Memory B cell (primary cell): ENCODE results near the gene GALC.

Experiments used
- ATAC-seq: fragments of 150-1000 bp; cut with Tn5 transposase; 2 replicates; pipeline ENCODE4 v1.10.0; 2021; ENCODE audit warnings: low read depth, mild to moderate bottlenecking, moderate library complexity
- DNase-seq, 2 donors: peaks; one replicate each; pipeline ENCODE4 v3.0.0; 2022; ENCODE audit warnings: low spot score in 2 of 2
- H3K27ac Mint-ChIP-seq: one replicate; pipeline ENCODE4 v1.8.0; 2022; ENCODE audit warnings: mild to moderate bottlenecking, moderate library complexity, mixed read lengths
- H3K27me3 Mint-ChIP-seq: one replicate; pipeline ENCODE4 v1.8.0; 2022; ENCODE audit warnings: mixed read lengths
- H3K36me3 Mint-ChIP-seq: one replicate; pipeline ENCODE4 v1.8.0; 2022; ENCODE audit warnings: mild to moderate bottlenecking, mixed read lengths
- H3K4me1 Mint-ChIP-seq: one replicate; pipeline ENCODE4 v1.8.0; 2022; ENCODE audit warnings: mixed read lengths
- H3K4me3 Mint-ChIP-seq: one replicate; pipeline ENCODE4 v1.8.0; 2022; ENCODE audit warnings: mild to moderate bottlenecking, moderate library complexity, mixed read lengths
- H3K9me3 Mint-ChIP-seq: one replicate; pipeline ENCODE4 v1.8.0; 2022; ENCODE audit warnings: mixed read lengths

GALC gene

GRCh38 chr14:87999277-87999676 is 6.3 kb upstream of the GALC start:
- Mint-ChIP-seq H3K4me3 (no peak overlapping the region), H3K4me1 (peaks cover 30% of the 10 kb centered on the region), H3K27ac (peak overlapping the region; percentile 86), H3K9me3 (peaks cover 2% of the 10 kb centered on the region), H3K27me3 (no peaks in the 10 kb centered on the region), H3K36me3 (no peaks in the 10 kb centered on the region)
- DNase-seq (peak in 1 of 2 donors; percentile 26), ATAC-seq (peak; percentile 65)

GRCh38 chr14:87998482-87998881 is 5.5 kb upstream of the GALC start:
- Mint-ChIP-seq H3K4me3 (no peak overlapping the region), H3K9me3 (peaks cover 2% of the 10 kb centered on the region), H3K36me3 (no peaks in the 10 kb centered on the region), H3K4me1 (peaks cover 30% of the 10 kb centered on the region), H3K27me3 (no peaks in the 10 kb centered on the region), H3K27ac (no peak overlapping the region)
- ATAC-seq (no peak), DNase-seq (no peak)

- H3K36me3 Mint-ChIP-seq: no peaks in the 10 kb centered on the region
- H3K27me3 Mint-ChIP-seq: no peaks in the 10 kb centered on the region
- no peak for ATAC-seq
- DNase-seq: no peak
- peak overlapping the region; percentile 99 for H3K27ac Mint-ChIP-seq
- H3K4me1 Mint-ChIP-seq: peaks cover 36% of the 10 kb centered on the region
- no peak overlapping the region for H3K4me3 Mint-ChIP-seq
- peaks cover 2% of the 10 kb centered on the region for H3K9me3 Mint-ChIP-seq
Observed at GRCh38 chr14:87996291-87996592, 3.3 kb upstream of the GALC start.

- H3K27me3 Mint-ChIP-seq: no peaks in the 10 kb centered on the region
- H3K36me3 Mint-ChIP-seq: no peaks in the 10 kb centered on the region
- ATAC-seq (no peak), DNase-seq (no peak)
- no peak overlapping the region for H3K4me3 Mint-ChIP-seq
- H3K27ac Mint-ChIP-seq: peak overlapping the region; percentile 99
- peaks cover 38% of the 10 kb centered on the region for H3K4me1 Mint-ChIP-seq
- H3K9me3 Mint-ChIP-seq: peaks cover 2% of the 10 kb centered on the region
Observed at GRCh38 chr14:87995500-87996290, 2.7 kb upstream of the GALC start.

- no peaks in the 10 kb centered on the region for H3K36me3 Mint-ChIP-seq
- H3K4me1 Mint-ChIP-seq: peaks cover 38% of the 10 kb centered on the region
- peak; percentile 46 for ATAC-seq
- H3K9me3 Mint-ChIP-seq: peaks cover 2% of the 10 kb centered on the region
- no peaks in the 10 kb centered on the region for H3K27me3 Mint-ChIP-seq
- peak overlapping the region; percentile 99 for H3K27ac Mint-ChIP-seq
- DNase-seq: peak in 1 of 2 donors; percentile 51
- peak overlapping the region; percentile 30 for H3K4me3 Mint-ChIP-seq
Observed at GRCh38 chr14:87994974-87995373, 2.0 kb upstream of the GALC start.

- no peak for DNase-seq
- H3K9me3 Mint-ChIP-seq: no peaks in the 10 kb centered on the region
- no peak for ATAC-seq
- no peaks in the 10 kb centered on the region for H3K36me3 Mint-ChIP-seq
- H3K27ac Mint-ChIP-seq: peak overlapping the region; percentile 99
- no peaks in the 10 kb centered on the region for H3K27me3 Mint-ChIP-seq
- peaks cover 34% of the 10 kb centered on the region for H3K4me1 Mint-ChIP-seq
- peak overlapping the region; percentile 94 for H3K4me3 Mint-ChIP-seq
Observed at GRCh38 chr14:87992346-87992717, 650 bp downstream of the GALC start.

- H3K27ac Mint-ChIP-seq: no peak overlapping the region
- no peaks in the 10 kb centered on the region for H3K27me3 Mint-ChIP-seq
- H3K4me1 Mint-ChIP-seq: peaks cover 28% of the 10 kb centered on the region
- H3K36me3 Mint-ChIP-seq: peaks cover 9% of the 10 kb centered on the region
- H3K9me3 Mint-ChIP-seq: no peaks in the 10 kb centered on the region
- no peak for ATAC-seq
- no peak for DNase-seq
- H3K4me3 Mint-ChIP-seq: no peak overlapping the region
Observed at GRCh38 chr14:87990682-87991081, 2.3 kb downstream of the GALC start.

GRCh38 chr14:87989956-87990299 is 3.1 kb downstream of the GALC start:
- DNase-seq: no peak

GRCh38 chr14:87989221-87989955 is 3.6 kb downstream of the GALC start:
- DNase-seq (no peak), ATAC-seq (no peak)
- H3K9me3 Mint-ChIP-seq: no peaks in the 10 kb centered on the region
- peaks cover 19% of the 10 kb centered on the region for H3K4me1 Mint-ChIP-seq
- H3K36me3 Mint-ChIP-seq: peaks cover 9% of the 10 kb centered on the region
- H3K4me3 Mint-ChIP-seq: no peak overlapping the region
- no peaks in the 10 kb centered on the region for H3K27me3 Mint-ChIP-seq
- H3K27ac Mint-ChIP-seq: no peak overlapping the region

More at GRCh38 chr14:87989956-87990299, 3.1 kb downstream of the GALC start:
- Mint-ChIP-seq H3K4me1 (peaks cover 23% of the 10 kb centered on the region), H3K27ac (no peak overlapping the region), H3K4me3 (no peak overlapping the region), H3K36me3 (peaks cover 9% of the 10 kb centered on the region), H3K27me3 (no peaks in the 10 kb centered on the region), H3K9me3 (no peaks in the 10 kb centered on the region)
- ATAC-seq: no peak

- DNase-seq: no peak
- H3K4me1 Mint-ChIP-seq: no peaks in the 10 kb centered on the region
- no peak overlapping the region for H3K4me3 Mint-ChIP-seq
- no peak overlapping the region for H3K27ac Mint-ChIP-seq
- no peaks in the 10 kb centered on the region for H3K27me3 Mint-ChIP-seq
- H3K9me3 Mint-ChIP-seq: peaks cover 2% of the 10 kb centered on the region
- ATAC-seq: no peak
- H3K36me3 Mint-ChIP-seq: peaks cover 19% of the 10 kb centered on the region
Observed at GRCh38 chr14:87979689-87980088, 13.3 kb downstream of the GALC start.

GRCh38 chr14:87975636-87976035 is 17.3 kb downstream of the GALC start:
- Mint-ChIP-seq H3K27me3 (no peaks in the 10 kb centered on the region), H3K27ac (no peak overlapping the region), H3K9me3 (peaks cover 2% of the 10 kb centered on the region), H3K36me3 (peaks cover 23% of the 10 kb centered on the region), H3K4me3 (no peak overlapping the region), H3K4me1 (peaks cover 3% of the 10 kb centered on the region)
- ATAC-seq (no peak), DNase-seq (no peak)

GRCh38 chr14:87971010-87971409 is 22.0 kb downstream of the GALC start:
- Mint-ChIP-seq H3K9me3 (no peaks in the 10 kb centered on the region), H3K27ac (no peak overlapping the region), H3K27me3 (no peaks in the 10 kb centered on the region), H3K4me1 (peaks cover 3% of the 10 kb centered on the region), H3K36me3 (peaks cover 19% of the 10 kb centered on the region), H3K4me3 (no peak overlapping the region)
- no peak for DNase-seq
- ATAC-seq: peak; percentile 26

- no peaks in the 10 kb centered on the region for H3K9me3 Mint-ChIP-seq
- no peak overlapping the region for H3K4me3 Mint-ChIP-seq
- H3K27ac Mint-ChIP-seq: no peak overlapping the region
- H3K4me1 Mint-ChIP-seq: peaks cover 3% of the 10 kb centered on the region
- ATAC-seq (no peak), DNase-seq (no peak)
- peaks cover 17% of the 10 kb centered on the region for H3K36me3 Mint-ChIP-seq
- H3K27me3 Mint-ChIP-seq: no peaks in the 10 kb centered on the region
Observed at GRCh38 chr14:87967496-87967895, 25.5 kb downstream of the GALC start.

GRCh38 chr14:87966816-87967215 is 26.2 kb downstream of the GALC start:
- ATAC-seq: no peak
- no peak for DNase-seq
- Mint-ChIP-seq H3K9me3 (no peaks in the 10 kb centered on the region), H3K4me1 (peaks cover 3% of the 10 kb centered on the region), H3K36me3 (peaks cover 18% of the 10 kb centered on the region), H3K4me3 (no peak overlapping the region), H3K27ac (no peak overlapping the region), H3K27me3 (no peaks in the 10 kb centered on the region)

GRCh38 chr14:87961246-87961645 is 31.7 kb downstream of the GALC start:
- Mint-ChIP-seq H3K9me3 (peaks cover 10% of the 10 kb centered on the region), H3K4me1 (peaks cover 8% of the 10 kb centered on the region), H3K36me3 (peaks cover 38% of the 10 kb centered on the region), H3K27me3 (no peaks in the 10 kb centered on the region), H3K4me3 (no peak overlapping the region), H3K27ac (peak overlapping the region; percentile 24)
- no peak for ATAC-seq
- DNase-seq: no peak
